ENCODE measurements around the gene TAX1BP3.

- no peak for TF ChIP-seq POLR2A (IDR thresholded peaks at IDR 0.05; ENCODE audit: low read length)
- TF ChIP-seq NR3C1 (IDR thresholded peaks at IDR 0.05): no peak
- TF ChIP-seq, protein P1, sequence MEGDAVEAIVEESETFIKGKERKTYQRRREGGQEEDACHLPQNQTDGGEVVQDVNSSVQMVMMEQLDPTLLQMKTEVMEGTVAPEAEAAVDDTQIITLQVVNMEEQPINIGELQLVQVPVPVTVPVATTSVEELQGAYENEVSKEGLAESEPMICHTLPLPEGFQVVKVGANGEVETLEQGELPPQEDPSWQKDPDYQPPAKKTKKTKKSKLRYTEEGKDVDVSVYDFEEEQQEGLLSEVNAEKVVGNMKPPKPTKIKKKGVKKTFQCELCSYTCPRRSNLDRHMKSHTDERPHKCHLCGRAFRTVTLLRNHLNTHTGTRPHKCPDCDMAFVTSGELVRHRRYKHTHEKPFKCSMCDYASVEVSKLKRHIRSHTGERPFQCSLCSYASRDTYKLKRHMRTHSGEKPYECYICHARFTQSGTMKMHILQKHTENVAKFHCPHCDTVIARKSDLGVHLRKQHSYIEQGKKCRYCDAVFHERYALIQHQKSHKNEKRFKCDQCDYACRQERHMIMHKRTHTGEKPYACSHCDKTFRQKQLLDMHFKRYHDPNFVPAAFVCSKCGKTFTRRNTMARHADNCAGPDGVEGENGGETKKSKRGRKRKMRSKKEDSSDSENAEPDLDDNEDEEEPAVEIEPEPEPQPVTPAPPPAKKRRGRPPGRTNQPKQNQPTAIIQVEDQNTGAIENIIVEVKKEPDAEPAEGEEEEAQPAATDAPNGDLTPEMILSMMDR (IDR thresholded peaks at IDR 0.05): no peak
- TF ChIP-seq ZC3H11A (IDR thresholded peaks at IDR 0.05): no peak
- TF ChIP-seq JUN (IDR thresholded peaks at IDR 0.05): no peak
- TF ChIP-seq REST (IDR thresholded peaks at IDR 0.05): no peak
- no peak for TF ChIP-seq ZSCAN20 (CRISPR knock-in tag; IDR thresholded peaks at IDR 0.05)
- TF ChIP-seq JUNB (IDR thresholded peaks at IDR 0.05): no peak
- TF ChIP-seq PBX3 (IDR thresholded peaks at IDR 0.05): no peak
- no peak for TF ChIP-seq MAFK (IDR thresholded peaks at IDR 0.05; ENCODE audit: partially characterized antibody)
- TF ChIP-seq SMC3 (IDR thresholded peaks at IDR 0.05): no peak
- TF ChIP-seq HOXB13 (CRISPR knock-in tag; IDR thresholded peaks at IDR 0.05; ENCODE audit: low read depth): no peak
- no peak for TF ChIP-seq HOXB5 (CRISPR knock-in tag; IDR thresholded peaks at IDR 0.05)
- no peak for TF ChIP-seq PHF8 (IDR thresholded peaks at IDR 0.05; ENCODE audit: borderline replicate concordance, low read depth)
These were observed 21.8 kb upstream of the TAX1BP3 start for GRCh38 chr17:3690094-3690715.

All from A549 (cell line).